Measurements from ENCODE around the gene AGAP3. TPM values are rescaled to one million over a fixed set of nuclear protein-coding genes. Genes with fewer than 3 reads are reported as not detected.

Gene AGAP3
- total RNA-seq, 1 donor from 2014 or later: 114 TPM

DNA sequence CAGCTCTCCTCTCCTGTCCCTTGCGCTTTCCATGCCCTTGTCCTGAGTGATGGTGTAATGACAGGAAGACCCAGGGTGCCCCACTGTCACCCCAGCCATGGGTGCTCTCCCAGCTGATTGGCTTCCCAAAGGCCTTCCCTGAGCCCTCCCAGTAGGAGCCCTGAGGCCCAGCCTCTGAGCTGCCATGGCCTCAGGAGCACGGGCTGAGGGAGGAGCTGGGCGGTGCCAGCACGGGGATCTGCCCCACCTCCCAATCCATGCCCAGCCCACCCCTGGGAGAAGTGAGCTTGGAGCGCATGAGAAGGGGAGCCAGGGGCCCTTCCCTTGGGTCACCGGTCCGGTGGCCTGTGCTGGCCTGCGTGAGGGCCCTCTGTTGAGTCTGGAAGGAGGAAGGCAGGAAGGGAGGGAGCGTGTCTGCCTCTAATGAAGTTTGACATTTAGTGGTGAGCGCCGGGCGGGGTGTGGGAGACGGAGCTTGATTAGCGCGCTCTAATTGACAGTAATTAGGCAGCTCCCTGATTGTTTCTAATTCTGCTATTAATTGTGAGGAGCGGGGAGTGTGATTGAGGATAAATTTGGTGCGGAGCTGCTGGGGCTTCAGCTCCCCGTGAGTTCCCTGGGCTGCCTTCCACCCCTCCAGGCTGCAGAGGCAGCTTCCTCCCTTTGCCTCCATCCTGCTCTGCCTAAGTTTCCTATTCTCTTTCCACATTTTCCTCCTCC, 53.0 kb downstream of the AGAP3 start:
- no peak overlapping the region for H3K4me3 Mint-ChIP-seq (ENCODE audit: low read depth)
- TF ChIP-seq, protein P1, sequence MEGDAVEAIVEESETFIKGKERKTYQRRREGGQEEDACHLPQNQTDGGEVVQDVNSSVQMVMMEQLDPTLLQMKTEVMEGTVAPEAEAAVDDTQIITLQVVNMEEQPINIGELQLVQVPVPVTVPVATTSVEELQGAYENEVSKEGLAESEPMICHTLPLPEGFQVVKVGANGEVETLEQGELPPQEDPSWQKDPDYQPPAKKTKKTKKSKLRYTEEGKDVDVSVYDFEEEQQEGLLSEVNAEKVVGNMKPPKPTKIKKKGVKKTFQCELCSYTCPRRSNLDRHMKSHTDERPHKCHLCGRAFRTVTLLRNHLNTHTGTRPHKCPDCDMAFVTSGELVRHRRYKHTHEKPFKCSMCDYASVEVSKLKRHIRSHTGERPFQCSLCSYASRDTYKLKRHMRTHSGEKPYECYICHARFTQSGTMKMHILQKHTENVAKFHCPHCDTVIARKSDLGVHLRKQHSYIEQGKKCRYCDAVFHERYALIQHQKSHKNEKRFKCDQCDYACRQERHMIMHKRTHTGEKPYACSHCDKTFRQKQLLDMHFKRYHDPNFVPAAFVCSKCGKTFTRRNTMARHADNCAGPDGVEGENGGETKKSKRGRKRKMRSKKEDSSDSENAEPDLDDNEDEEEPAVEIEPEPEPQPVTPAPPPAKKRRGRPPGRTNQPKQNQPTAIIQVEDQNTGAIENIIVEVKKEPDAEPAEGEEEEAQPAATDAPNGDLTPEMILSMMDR (IDR thresholded peaks at IDR 0.05; ENCODE audit: unreplicated experiment): no peak
- H3K9me3 Mint-ChIP-seq (ENCODE audit: low read depth): no peaks in the 10 kb centered on the region
- H3K4me1 Mint-ChIP-seq (ENCODE audit: low read depth): peaks cover 32% of the 10 kb centered on the region
- H3K27ac Mint-ChIP-seq: peak overlapping the region; percentile 3
- no peak for DNase-seq (ENCODE audit: low spot score, unreplicated experiment)
- no peaks in the 10 kb centered on the region for H3K27me3 Mint-ChIP-seq
- H3K36me3 Mint-ChIP-seq (ENCODE audit: insufficient read depth): peaks cover 21% of the 10 kb centered on the region

DNA sequence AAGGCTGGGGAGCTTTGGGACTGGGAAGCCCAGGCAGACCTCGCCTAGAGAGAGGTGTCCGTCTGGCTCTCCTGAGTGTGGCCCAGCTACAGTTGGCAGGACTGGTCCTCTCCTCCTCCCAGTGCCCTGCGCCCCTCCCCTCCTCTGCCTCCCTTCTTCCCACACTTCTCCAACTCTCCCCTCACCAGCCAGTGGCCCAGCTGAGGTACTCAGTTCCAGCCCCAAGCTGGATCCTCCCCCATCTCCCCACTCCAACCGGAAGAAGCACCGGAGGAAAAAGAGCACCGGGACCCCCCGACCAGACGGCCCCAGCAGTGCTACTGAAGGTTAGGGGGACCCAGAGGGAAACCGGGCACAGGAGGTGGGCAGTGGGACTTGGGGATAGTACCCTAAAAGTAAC, 53.5 kb downstream of the AGAP3 start:
- H3K9me3 Mint-ChIP-seq (ENCODE audit: low read depth): no peaks in the 10 kb centered on the region
- H3K4me3 Mint-ChIP-seq (ENCODE audit: low read depth): no peak overlapping the region
- H3K36me3 Mint-ChIP-seq (ENCODE audit: insufficient read depth): peaks cover 23% of the 10 kb centered on the region
- peaks cover 35% of the 10 kb centered on the region for H3K4me1 Mint-ChIP-seq (ENCODE audit: low read depth)
- H3K27me3 Mint-ChIP-seq: no peaks in the 10 kb centered on the region
- H3K27ac Mint-ChIP-seq: no peak overlapping the region
- TF ChIP-seq, protein P1 (IDR thresholded peaks at IDR 0.05; ENCODE audit: unreplicated experiment): no peak
- DNase-seq (ENCODE audit: low spot score, unreplicated experiment): no peak

DNA sequence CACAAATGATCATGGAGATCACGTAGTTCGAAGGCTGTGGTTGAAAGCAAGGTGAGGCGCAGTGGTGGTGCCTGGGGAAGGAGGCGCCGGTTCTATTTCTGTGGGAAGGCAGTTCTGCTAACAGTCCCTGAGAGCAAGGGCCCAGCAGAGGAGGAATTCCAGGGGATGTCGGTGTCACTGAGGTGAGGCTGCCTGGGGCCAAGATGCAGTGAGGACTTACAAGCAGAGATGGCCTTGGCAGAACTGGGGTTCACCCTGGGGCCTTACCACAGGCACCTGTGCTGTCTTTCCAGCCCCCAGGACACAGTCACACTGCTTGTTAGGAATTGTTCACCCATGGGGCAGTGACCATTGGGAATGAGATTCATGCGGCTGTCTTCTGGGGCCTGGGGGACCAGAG, 54.6 kb downstream of the AGAP3 start:
- TF ChIP-seq, protein P1 (IDR thresholded peaks at IDR 0.05; ENCODE audit: unreplicated experiment): no peak
- peaks cover 19% of the 10 kb centered on the region for H3K36me3 Mint-ChIP-seq (ENCODE audit: insufficient read depth)
- no peak for DNase-seq (ENCODE audit: low spot score, unreplicated experiment)
- H3K9me3 Mint-ChIP-seq (ENCODE audit: low read depth): no peaks in the 10 kb centered on the region
- peaks cover 35% of the 10 kb centered on the region for H3K4me1 Mint-ChIP-seq (ENCODE audit: low read depth)
- no peak overlapping the region for H3K27ac Mint-ChIP-seq
- no peaks in the 10 kb centered on the region for H3K27me3 Mint-ChIP-seq
- no peak overlapping the region for H3K4me3 Mint-ChIP-seq (ENCODE audit: low read depth)

DNA sequence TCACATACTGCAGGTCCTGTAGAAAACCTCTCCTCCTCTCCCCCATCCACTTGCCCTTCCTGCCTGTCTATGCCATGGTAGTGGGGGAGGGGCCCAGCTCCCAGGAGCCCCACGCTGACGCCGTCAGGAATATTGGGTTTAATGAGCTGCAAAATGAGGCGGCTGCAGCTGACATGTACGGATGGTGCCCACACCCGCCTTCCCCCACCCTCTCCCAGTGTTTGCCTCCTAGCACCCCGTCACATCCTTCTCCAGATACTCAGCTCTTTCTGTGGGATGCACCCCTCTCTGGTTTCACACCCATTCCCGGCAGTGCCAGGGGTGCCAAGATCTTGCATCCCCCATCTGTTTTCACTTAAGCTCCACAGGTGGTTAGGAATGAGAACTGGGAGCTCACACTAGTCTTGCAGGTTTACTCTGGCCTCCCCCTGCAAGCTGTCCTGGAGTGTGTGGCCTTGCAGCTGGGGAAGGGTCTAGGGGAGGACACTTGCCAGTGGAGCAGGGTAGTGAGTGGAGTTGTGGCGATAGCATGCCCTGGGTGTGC, 55.1 kb downstream of the AGAP3 start:
- no peaks in the 10 kb centered on the region for H3K9me3 Mint-ChIP-seq (ENCODE audit: low read depth)
- H3K27me3 Mint-ChIP-seq: no peaks in the 10 kb centered on the region
- H3K4me1 Mint-ChIP-seq (ENCODE audit: low read depth): peaks cover 35% of the 10 kb centered on the region
- peaks cover 16% of the 10 kb centered on the region for H3K36me3 Mint-ChIP-seq (ENCODE audit: insufficient read depth)
- H3K27ac Mint-ChIP-seq: no peak overlapping the region
- no peak for DNase-seq (ENCODE audit: low spot score, unreplicated experiment)
- H3K4me3 Mint-ChIP-seq (ENCODE audit: low read depth): no peak overlapping the region
- TF ChIP-seq, protein P1 (IDR thresholded peaks at IDR 0.05; ENCODE audit: unreplicated experiment): no peak

DNA sequence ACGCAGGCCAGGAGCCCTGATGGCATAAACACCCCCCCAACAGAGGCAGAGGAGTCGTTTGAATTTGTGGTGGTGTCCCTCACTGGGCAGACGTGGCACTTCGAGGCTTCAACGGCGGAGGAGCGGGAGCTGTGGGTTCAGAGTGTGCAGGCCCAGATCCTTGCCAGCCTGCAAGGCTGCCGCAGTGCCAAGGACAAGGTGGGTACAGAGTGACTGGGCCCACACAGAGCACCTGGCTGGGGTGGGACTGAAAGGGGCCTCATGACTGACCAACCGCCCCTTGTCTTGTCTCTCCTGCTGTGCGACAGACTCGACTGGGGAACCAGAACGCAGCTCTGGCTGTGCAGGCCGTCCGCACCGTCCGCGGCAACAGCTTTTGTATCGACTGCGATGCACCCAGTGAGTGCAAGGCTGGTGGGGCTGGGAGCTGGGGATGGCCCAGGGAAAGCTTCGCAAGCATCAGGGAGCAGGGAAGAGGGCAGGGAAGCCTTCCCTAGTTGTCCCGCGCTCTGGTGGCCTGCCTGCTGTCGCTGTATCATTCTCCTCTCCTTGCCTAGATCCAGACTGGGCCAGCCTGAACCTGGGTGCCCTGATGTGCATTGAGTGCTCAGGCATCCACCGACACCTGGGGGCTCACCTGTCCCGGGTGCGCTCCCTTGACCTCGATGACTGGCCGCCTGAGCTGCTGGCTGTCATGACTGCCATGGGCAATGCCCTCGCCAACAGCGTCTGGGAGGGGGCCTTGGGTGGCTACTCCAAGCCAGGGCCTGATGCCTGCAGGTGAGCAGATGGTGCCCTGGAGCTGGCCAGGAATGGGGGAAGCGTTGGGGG, 55.8 kb downstream of the AGAP3 start:
- H3K9me3 Mint-ChIP-seq (ENCODE audit: low read depth): no peaks in the 10 kb centered on the region
- TF ChIP-seq, protein P1 (IDR thresholded peaks at IDR 0.05; ENCODE audit: unreplicated experiment): no peak
- H3K4me3 Mint-ChIP-seq (ENCODE audit: low read depth): peak overlapping the region; percentile 24
- H3K27ac Mint-ChIP-seq: peak overlapping the region; percentile 83
- H3K36me3 Mint-ChIP-seq (ENCODE audit: insufficient read depth): peaks cover 12% of the 10 kb centered on the region
- no peak for DNase-seq (ENCODE audit: low spot score, unreplicated experiment)
- H3K27me3 Mint-ChIP-seq: no peaks in the 10 kb centered on the region
- peaks cover 35% of the 10 kb centered on the region for H3K4me1 Mint-ChIP-seq (ENCODE audit: low read depth)
